Neutrophil (primary cell): ENCODE measurements around the gene SULT6B1.
"Not testable (repeated sequence)": the region's sequence is repeated elsewhere in the genome, so short reads cannot be mapped to it uniquely, and the experiment has no call there.

Experiments used
- H3K27ac ChIP-seq: fragments of 200-600 bp; sonication (generic); 2 replicates; pipeline ENCODE4 v1.5.1; 2016; ENCODE audit warnings: mild to moderate bottlenecking, moderate library complexity
- H3K27me3 ChIP-seq: fragments of 200-600 bp; sonication (generic); 2 replicates; pipeline ENCODE4 v1.6.0; 2016; ENCODE audit warnings: mild to moderate bottlenecking
- H3K36me3 ChIP-seq: fragments of 200-600 bp; sonication (generic); 2 replicates; pipeline ENCODE4 v1.5.1; 2017
- H3K4me1 ChIP-seq, 2 experiments: fragments of 200-600 bp in 1 of 2; sonication (generic) in 1 of 2; 1 replicate in 1 of 2; 2 replicates in 1 of 2; pipeline versions ENCODE4 v1.5.1 to v1.6.1; 2013 to 2016; ENCODE audit warnings: low read depth in 1 of 2, low read length in 1 of 2, mild to moderate bottlenecking in 1 of 2, moderate library complexity in 1 of 2; ENCODE audit not compliant: control insufficient read depth in 1 of 2, insufficient read depth in 1 of 2
- H3K4me3 ChIP-seq, 2 experiments: fragments of 200-600 bp in 1 of 2; sonication (generic) in 1 of 2; 1 replicate in 1 of 2; 2 replicates in 1 of 2; pipeline ENCODE4 v1.5.1; 2013 to 2016; ENCODE audit warnings: low read depth in 1 of 2, low read length in 1 of 2, mild to moderate bottlenecking in 1 of 2, moderate library complexity in 1 of 2
- H3K9me3 ChIP-seq: fragments of 200-600 bp; sonication (generic); 2 replicates; pipeline ENCODE4 v1.5.1; 2016
- CTCF ChIP-seq: fragments of 200-600 bp; sonication (generic); IDR thresholded peaks from 2 replicates; pipeline ENCODE4 v1.5.1; 2016; ENCODE audit warnings: antibody characterized with exemption

SULT6B1 gene

GRCh38 chr2:37215250-37215649 lies 26.8 kb upstream of the SULT6B1 start:
- Histone ChIP-seq H3K27ac (peak overlapping the region; percentile 56), H3K36me3 (peaks cover 51% of the 10 kb centered on the region)
- no peak for TF ChIP-seq CTCF

GRCh38 chr2:37211939-37212338 lies 23.5 kb upstream of the SULT6B1 start:
- peaks cover 7 to 8% of the 10 kb centered on the region in 2 experiments for H3K4me1 ChIP-seq
- H3K27ac ChIP-seq, result no peak overlapping the region
- no peaks in the 10 kb centered on the region for H3K27me3 ChIP-seq
- peaks cover 47% of the 10 kb centered on the region for H3K36me3 ChIP-seq
- H3K9me3 ChIP-seq, result no peaks in the 10 kb centered on the region
- TF ChIP-seq CTCF, result no peak
- H3K4me3 ChIP-seq, result no peak overlapping the region

More at GRCh38 chr2:37215250-37215649, 26.8 kb upstream of the SULT6B1 start:
- H3K4me3 ChIP-seq, result no peak overlapping the region
- no peaks in the 10 kb centered on the region for H3K9me3 ChIP-seq
- H3K27me3 ChIP-seq, result no peaks in the 10 kb centered on the region
- H3K4me1 ChIP-seq, result peaks cover 7 to 8% of the 10 kb centered on the region in 2 experiments

GRCh38 chr2:37211212-37211611 lies 22.7 kb upstream of the SULT6B1 start:
- Histone ChIP-seq H3K36me3 (peaks cover 43% of the 10 kb centered on the region), H3K9me3 (no peaks in the 10 kb centered on the region), H3K27ac (no peak overlapping the region), H3K4me3 (no peak overlapping the region), H3K4me1 (peaks cover 7 to 8% of the 10 kb centered on the region in 2 experiments), H3K27me3 (no peaks in the 10 kb centered on the region)
- TF ChIP-seq CTCF, result no peak

GRCh38 chr2:37206760-37207159 lies 18.3 kb upstream of the SULT6B1 start:
- not testable (repeated sequence) for H3K27ac ChIP-seq, H3K27me3 ChIP-seq, H3K4me3 ChIP-seq, H3K9me3 ChIP-seq, H3K4me1 ChIP-seq
- peaks cover 46% of the 10 kb centered on the region for H3K36me3 ChIP-seq

GRCh38 chr2:37205689-37206341 lies 17.3 kb upstream of the SULT6B1 start:
- TF ChIP-seq CTCF, result no peak
- Histone ChIP-seq H3K27ac (no peak overlapping the region), H3K4me3 (no peak overlapping the region), H3K27me3 (no peaks in the 10 kb centered on the region), H3K9me3 (no peaks in the 10 kb centered on the region), H3K36me3 (peaks cover 44% of the 10 kb centered on the region), H3K4me1 (no peaks in the 10 kb centered on the region)

GRCh38 chr2:37205071-37205661 lies 16.7 kb upstream of the SULT6B1 start:
- not testable (repeated sequence) for H3K4me3 ChIP-seq, H3K27ac ChIP-seq, H3K4me1 ChIP-seq, H3K27me3 ChIP-seq, H3K9me3 ChIP-seq
- H3K36me3 ChIP-seq, result peaks cover 44% of the 10 kb centered on the region
